T follicular helper cell (primary cell): ENCODE data around the gene DMRTC2.
A peak's percentile ranks its signal among the peaks of the same experiment; 100 is the strongest.

Experiments used
- DNase-seq: peaks from one replicate; pipeline ENCODE4 v3.0.0-alpha.2; 2020; ENCODE audit warnings: low read depth

Gene DMRTC2

GRCh38 chr19:41847351-41848105, 2.7 kb downstream of the DMRTC2 start:
- no peak for DNase-seq

DNA sequence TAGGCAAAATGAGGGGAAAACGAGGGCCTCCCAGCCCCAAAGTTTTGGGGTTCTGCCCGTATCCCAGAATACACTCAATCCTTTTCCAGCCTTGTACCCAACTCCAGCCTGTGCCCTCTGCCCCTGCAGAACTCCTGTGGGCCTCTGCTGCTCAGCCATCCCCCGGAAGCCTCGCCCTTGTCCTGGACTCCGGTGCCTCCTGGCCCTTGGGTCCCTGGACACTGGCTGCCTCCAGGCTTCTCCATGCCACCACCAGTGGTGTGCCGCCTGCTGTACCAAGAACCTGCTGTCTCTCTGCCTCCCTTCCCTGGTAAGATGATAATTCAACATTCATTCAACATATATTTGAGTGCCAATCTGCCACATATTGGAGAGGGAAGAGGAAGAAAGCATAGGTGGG, 3.8 kb downstream of the DMRTC2 start:
- no peak for DNase-seq

DNA sequence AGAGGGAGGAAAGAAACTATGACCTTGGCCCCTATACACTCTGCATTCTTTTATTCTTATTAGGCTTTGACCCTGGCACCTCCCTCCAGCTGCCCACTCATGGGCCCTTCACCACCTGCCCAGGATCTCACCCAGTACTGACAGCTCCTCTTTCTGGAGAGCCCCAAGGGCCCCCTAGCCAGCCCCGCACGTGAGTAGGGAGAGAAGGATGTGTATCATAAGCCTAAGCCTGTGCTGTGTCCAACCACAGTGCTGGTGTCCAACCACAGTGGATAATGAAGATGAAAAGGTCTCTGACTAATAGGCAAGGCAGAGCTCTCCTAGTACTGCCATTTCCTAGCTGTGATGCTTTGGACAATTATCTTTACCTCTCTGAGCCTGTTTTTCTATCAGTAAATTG, 4.2 kb downstream of the DMRTC2 start:
- DNase-seq: no peak

DNA sequence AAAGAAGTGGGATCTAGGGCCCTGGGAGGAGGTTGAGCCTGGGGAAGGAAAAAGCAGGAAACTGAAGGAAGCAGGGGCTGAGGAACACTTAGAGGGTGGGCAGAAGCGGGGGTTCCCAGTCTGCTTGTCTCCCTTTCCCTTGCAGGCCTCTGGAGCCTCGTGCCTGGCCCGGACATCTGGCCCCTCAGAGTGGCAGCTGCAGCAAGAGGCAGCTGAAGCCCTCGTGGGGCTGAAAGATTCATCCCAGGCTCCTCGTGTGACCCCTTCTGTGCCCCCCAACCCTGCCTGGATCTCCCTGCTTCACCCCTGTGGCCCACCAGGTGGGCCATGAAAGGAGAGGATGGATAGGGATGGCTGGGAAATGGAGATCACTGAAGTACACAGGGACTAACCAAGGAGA, 5.5 kb downstream of the DMRTC2 start:
- no peak for DNase-seq

DNA sequence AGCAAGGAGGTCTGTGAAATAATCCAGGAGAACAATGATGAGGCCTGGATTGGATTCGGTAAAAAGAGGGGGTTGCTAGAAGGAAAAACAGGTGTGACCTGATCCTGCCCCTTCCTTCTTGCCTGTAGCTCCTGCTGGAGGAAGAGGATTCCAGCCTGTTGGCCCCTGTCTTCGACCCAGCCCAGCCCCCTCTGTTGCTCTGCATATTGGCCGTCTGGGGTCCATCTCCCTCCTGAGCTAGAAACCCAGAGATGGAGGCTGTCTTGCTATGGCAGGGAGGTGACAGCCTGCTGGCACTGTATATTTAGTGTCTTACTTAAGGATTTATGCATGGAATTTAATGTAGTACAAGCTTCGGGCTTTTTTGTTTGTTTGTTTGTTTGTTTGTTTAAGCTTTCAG, 6.6 kb downstream of the DMRTC2 start:
- DNase-seq: no peak

DNA sequence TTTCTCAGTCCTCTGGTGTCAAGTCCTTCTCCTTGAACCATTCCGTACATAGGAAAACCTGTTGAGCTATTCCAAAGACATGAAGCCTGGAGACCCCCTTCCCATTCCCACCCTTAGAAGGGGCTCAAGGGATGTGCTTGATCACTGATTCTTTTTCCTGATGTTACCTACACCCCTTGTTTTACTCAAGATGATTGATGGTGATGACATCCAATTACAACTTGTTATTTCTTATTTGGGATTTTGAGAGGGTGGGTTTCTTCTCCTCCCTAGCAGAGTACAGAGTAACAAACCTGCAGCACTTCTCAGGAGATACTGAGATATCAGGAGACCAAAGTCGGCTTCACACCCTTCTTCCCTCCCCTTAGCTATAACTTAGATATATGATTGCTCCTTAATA, 8.5 kb downstream of the DMRTC2 start:
- no peak for DNase-seq

DNA sequence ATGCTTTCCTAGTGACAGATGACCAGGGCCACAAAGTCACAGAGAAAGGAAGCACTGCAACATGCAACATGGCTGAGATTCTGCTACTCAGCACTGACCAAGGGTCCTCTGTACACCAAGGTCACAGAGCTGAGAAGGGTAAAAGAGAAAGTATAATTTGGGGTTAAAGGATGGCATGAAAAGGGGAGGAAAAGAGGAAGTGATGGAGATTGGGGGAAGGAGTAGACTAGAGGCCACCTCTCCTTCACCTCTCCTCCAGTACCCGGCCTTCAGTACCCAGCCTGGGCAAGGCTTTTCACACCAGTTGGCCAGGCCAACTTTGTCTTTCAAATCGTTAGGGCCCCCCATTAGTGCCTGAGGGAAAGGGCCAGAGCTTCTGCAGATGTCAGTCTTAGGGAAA, 8.9 kb downstream of the DMRTC2 start:
- DNase-seq: no peak

- DNase-seq: no peak
These were observed 14.4 kb downstream of the DMRTC2 start for GRCh38 chr19:41859213-41859617.

- peak; percentile 97 for DNase-seq
These were observed 15.0 kb downstream of the DMRTC2 start, which contains the start of gene RPS19 for GRCh38 chr19:41859618-41860418. Gene RPS19, plus strand, starts transcription at chr19:41860255. Its CDS starts 520 bp downstream, at chr19:41860775.

DNA sequence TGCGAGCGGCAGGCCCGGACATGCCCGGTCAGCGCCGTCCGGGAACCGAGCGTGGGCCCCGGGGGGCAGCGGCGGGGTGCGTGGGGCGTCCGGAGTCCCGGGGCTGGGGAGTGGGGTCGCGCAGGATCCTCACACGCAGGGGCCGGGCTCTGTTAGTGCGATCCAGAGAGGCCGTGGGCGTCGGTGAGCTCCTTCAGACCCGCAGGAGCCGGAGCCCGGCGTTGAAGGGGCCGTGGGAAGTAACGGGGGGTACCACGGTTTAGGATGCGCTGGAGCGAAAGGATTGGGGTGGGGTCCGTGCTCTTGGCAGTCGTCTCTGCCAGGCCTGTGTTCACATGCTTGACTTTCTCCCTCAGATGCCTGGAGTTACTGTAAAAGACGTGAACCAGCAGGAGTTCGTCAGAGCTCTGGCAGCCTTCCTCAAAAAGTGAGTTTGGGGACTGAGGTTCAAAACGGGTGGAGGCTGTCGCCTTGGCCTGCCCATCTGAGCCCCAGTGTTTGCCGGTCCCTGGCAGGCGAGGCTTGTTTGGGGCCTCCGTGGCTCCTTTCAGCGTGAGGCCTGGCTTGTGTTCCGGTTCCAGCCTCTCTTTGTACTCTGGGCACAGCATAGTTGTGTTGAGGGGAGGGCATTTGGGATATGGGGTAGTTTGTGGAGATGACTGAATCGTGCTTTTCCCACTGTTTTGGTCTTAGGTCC, 15.7 kb downstream of the DMRTC2 start:
- DNase-seq: no peak

GRCh38 chr19:41861116-41861768, 16.4 kb downstream of the DMRTC2 start:
- no peak for DNase-seq

DNA sequence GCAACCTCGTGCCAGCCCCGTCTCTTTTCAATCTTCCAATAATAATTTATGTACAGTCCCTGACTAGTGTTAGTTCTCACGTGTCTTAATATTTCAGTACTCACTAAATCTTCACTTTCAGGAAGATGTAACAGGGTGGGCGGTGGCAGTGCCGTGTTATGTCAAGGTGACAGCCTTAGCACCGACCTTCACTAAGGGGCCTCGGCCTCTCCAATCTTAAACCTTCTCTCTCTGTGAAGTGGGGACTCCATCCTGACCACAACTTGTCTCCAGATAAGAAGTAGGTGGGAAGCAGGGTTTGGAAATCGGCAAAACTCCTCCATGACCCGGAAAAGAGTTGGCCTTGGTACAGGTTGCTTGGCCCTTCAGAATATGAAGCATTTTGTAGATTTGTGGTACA, 17.0 kb downstream of the DMRTC2 start:
- no peak for DNase-seq

- DNase-seq: no peak
These were observed 17.7 kb downstream of the DMRTC2 start for GRCh38 chr19:41862445-41862986.

- no peak for DNase-seq
These were observed 18.5 kb downstream of the DMRTC2 start for GRCh38 chr19:41863209-41863931.

- no peak for DNase-seq
These were observed 19.5 kb downstream of the DMRTC2 start for GRCh38 chr19:41864374-41864773.

- no peak for DNase-seq
These were observed 21.4 kb downstream of the DMRTC2 start for GRCh38 chr19:41866284-41866683.

GRCh38 chr19:41868120-41868988, 23.5 kb downstream of the DMRTC2 start:
- DNase-seq: no peak

GRCh38 chr19:41868989-41869300, 24.1 kb downstream of the DMRTC2 start:
- DNase-seq: no peak

GRCh38 chr19:41869374-41869955, 24.6 kb downstream of the DMRTC2 start:
- DNase-seq: no peak

- no peak for DNase-seq
These were observed 25.6 kb downstream of the DMRTC2 start for GRCh38 chr19:41870401-41870873.
